T follicular helper cell (primary cell): ENCODE results near the gene C2orf80.
"Not testable (repeated sequence)": the region's sequence is repeated elsewhere in the genome, so short reads cannot be mapped to it uniquely, and the experiment has no call there.

ENCODE experiments used
- DNase-seq: peaks from one replicate; pipeline ENCODE4 v3.0.0-alpha.2; 2020; ENCODE audit warnings: low read depth

Gene C2orf80

GRCh38 chr2:208179028-208179609 is 10.7 kb downstream of the C2orf80 start:
- no peak for DNase-seq

- DNase-seq = no peak
Measured at GRCh38 chr2:208175840-208176153, 14.0 kb downstream of the C2orf80 start.

DNA sequence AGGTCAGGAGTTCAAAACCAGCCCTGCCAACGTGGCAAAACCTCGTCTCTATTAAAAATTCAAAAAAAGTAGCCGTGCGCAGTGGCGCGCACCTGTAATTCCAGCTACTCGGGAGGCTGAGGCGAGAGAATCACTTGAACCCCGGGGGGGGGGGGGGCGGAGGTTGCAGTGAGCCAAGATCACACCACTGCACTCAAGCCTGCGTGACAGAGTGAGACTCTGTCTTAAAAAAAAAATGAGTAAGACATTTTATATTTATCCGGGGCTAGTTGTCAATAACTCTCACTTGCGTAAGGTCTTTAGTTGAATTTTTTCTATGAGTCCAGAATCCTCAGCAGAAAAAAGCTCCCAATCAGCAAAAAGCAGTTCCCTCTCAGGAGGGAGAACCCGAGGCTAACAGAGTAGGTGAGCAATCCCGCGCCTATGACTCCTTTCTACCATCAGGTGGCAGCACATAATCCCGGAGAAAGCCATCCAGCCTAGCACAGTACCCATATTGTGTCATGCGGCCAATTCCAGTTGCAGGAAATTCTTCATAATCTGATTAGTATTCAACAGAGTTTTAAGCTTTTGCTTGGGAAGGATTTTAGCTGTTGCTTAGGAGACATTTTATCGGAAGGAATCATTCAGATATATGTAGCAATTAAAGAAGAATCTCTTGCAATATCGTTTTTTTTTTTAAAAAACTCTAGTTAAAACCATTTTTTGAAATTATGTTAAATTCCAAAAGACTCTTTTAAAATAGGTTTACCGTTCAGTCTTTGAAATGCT is 14.6 kb downstream of the C2orf80 start:
- peak; percentile 27 for DNase-seq

- no peak for DNase-seq
Measured at GRCh38 chr2:208174144-208174543, 15.7 kb downstream of the C2orf80 start.

GRCh38 chr2:208172125-208172524 is 17.7 kb downstream of the C2orf80 start:
- no peak for DNase-seq

DNA sequence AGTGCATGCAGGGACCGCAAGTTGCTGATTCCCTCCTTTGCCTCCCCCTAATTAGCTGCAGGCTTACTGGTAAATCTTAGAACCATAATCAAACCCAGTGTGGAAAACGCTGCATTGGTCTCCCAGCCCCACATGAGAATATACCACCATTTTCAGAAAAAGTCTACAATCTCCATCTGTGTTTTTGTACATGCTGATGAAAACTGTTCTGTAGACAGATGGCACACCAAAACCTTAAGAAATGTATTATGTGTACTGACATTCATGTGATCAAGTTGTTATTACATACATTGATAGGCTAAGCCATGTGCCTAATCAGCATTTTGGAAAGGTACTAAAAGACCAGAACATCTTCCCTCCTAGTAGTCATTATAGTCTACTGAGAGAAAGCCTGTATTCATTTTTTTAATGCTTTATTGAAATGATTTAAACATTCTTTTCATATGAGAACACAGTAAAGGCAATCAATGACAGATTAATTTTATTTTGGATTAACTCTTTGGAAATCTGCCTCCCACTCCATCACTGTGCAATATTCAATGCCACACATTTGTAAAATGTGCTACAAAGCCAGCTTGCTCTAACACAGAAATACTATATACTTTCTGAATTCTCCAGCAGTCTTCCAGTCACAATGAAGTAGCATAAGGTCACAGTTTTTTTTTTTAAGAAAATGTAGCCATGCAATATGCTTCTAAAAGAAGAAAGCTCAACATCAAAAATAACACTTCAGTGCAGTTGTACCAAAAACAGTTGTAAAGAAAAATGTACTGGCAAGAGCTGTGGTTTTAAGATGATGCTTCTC is 24.7 kb downstream of the C2orf80 start:
- no peak for DNase-seq

- no peak for DNase-seq
Measured at GRCh38 chr2:208163489-208163888, 26.3 kb downstream of the C2orf80 start, which contains the start of gene CRYGA. TSS of gene CRYGA (minus strand) at chr2:208163589. CDS start at chr2:208163556, 33 bp downstream.

- DNase-seq = no peak
Measured at GRCh38 chr2:208156439-208156838, 33.4 kb downstream of the C2orf80 start.

DNA sequence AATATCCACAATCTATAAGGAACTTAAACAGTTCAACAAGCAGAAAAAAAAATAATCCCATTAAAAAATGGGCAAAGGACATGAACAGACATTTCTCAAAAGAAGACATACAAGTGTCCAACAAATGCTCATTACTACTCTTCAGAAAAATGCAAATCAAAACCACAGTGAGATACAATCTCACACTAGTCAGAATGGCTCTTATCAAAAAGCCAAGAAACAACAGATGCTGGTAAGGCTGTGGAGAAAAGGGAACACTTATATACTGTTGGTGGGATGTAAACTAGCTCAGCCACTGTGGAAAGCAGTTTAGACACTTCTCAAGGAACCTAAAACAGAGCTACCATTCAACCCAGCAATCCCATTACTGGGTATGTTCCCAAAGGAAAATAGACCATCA is 36.7 kb downstream of the C2orf80 start:
- no peak for DNase-seq

DNA sequence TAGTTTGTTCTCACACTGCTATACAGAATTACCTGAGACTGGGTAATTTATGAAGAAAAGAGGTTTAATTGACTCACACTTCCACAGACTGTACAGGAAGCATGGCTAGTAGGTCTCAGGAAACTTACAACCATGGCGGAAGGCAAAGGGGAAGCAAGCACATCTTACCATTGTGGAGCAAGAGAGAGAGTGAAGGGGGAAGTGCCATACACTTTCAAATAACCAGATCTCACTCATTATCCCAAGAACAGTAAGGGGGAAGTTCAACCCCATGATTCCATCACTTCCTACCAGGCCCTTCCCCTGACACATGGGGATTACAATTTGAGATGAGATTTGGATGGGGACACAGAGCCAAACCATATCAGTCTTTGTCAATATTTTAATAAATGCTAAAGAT is 38.9 kb downstream of the C2orf80 start:
- DNase-seq = no peak

DNA sequence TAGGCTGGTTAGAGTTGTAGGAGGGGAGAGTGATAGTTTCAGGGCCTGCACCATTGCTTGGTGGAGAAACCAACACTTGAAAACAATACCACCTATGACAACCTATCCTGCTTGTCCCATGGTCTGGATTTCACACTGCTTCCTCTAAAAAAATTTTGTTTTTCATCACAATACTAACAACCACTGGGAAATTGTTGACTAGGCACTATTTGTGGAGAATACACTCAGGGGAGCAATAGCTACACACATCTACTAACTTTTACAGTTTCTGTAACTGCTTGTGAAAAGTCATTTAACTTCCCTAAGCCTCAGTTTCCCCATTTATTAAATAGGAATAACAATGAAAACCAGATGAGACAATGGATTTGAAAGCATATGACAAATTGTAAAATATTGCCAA is 39.7 kb downstream of the C2orf80 start:
- no peak for DNase-seq

- DNase-seq = no peak
Measured at GRCh38 chr2:208148803-208149202, 41.0 kb downstream of the C2orf80 start.

DNA sequence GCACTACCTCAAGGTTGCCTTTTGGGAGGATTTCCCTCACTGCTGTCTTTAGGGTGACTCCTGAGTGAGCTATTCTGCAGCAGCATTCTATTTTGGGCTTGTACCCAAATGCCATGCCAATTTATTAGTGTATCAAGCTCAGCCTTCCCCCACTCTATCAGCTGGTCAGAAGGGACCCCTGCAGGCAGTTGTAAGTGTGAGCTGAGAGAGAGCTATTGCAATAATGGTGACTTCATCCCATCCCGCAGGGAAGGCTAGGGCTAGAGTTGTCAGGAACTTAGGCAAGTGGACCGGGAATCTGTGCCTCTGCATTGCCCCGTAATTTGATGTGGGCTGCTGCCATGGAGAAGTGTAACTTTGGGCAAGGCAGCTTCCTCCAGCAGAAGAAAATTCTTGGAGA is 42.1 kb downstream of the C2orf80 start:
- no peak for DNase-seq

- no peak for DNase-seq
Measured at GRCh38 chr2:208147008-208147407, 42.8 kb downstream of the C2orf80 start.

GRCh38 chr2:208146006-208146405 is 43.8 kb downstream of the C2orf80 start, which contains the start of gene CRYGB:
TSS of gene CRYGB (minus strand) at chr2:208146158. CDS start at chr2:208146120, 38 bp downstream.
- DNase-seq = no peak

DNA sequence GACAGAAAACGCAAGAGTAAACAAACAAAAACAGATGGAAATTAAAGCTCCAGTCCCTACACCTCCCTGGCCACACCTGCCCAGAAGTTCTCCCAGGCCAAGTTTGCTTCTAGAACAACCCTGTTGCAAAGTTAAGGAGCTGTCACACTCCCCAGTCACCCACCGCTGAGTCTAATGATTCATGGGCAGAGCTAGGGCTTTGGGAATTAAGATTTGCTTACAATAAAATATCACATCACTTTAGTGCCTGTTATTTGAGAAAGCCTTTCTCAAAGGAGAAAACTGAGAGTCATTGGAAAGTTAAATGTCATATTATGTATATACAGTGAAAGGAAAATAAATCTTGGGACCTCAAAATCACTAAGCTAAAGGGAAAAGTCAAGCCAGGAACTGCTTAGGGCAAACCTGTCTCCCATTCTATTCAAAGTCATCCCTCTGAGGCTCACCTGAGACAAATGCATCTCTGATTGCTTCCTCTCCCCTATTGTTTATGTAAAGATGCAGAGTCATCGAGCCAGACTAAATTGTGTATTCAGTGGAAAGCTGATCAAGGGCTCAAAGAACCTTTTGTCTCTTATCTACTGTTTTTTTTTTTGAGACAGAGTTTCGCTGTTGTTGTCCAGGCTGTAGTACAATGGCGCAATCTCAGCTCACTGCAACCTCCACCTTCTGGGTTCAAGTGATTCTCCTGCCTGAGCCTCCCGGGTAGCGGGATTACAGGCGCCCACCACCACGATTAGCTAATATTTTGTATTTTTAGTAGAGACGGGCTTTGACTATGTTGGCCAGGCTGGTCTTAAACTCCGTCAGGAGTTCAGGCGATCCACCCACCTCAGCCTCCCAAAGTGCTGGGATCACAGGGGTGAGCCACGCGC is 46.7 kb downstream of the C2orf80 start:
- no peak for DNase-seq

- DNase-seq = no peak
Measured at GRCh38 chr2:208142240-208142924, 47.4 kb downstream of the C2orf80 start.

DNA sequence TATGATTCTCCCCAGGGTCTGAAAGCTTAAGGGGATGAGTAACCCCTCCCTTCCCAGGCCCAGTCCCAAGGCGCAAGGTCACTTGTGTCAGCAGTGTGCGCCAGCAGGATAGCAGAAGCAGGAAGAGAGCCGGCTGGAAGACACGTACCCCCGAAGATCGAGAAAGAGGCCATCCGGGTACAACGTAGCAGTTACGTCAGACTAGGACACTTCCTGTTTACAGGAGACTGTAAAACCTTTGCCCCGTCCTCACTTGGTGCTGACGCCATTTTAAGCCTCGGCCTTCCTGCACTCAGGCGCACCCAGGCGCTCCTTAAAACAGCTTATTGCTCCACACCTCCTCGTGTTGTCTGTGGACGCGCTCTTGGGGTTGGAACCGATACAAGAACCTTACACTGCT is 50.4 kb downstream of the C2orf80 start:
- DNase-seq = no peak

GRCh38 chr2:208138334-208138733 is 51.5 kb downstream of the C2orf80 start:
- not testable (repeated sequence) for DNase-seq

DNA sequence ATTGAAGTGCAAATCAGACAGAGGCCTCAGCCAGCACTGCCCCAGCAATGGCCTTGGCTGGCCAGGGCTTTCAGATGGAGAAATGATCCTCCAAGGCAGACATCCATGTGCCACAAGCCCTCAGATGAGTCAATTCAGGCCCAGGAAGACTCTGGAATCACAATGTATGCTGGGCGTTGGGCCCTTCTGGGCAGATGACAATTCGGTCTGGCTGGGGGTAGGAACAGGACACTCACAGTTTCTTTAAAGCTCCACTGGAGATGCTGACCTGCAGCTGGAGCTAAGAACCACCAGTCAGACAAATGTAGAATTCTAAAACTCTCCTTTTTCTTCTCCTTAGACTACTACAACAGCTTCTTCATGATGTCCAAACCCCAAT is 53.1 kb downstream of the C2orf80 start:
- no peak for DNase-seq
